Measurements from ENCODE around the gene LARGE1. TPM values are rescaled to one million over a fixed set of nuclear protein-coding genes. Genes with fewer than 3 reads are reported as not detected.

LARGE1 gene
- total and polyA plus RNA-seq, 2 experiments from 2014 or later = 1.5 to 12.8 TPM

GRCh38 chr22:33837826-33838225 lies 82.5 kb downstream of the LARGE1 start:
- no peak overlapping the region for H2AFZ ChIP-seq
- no peaks in the 10 kb centered on the region for H3K27me3 ChIP-seq (replicated peaks; ENCODE audit: insufficient read depth)
- in situ Hi-C loops (cut with MboI) = no loop called here
- H3K36me3 ChIP-seq (ENCODE audit: low read depth) = no peaks in the 10 kb centered on the region
- no peak overlapping the region for H3K27ac ChIP-seq
- no peaks in the 10 kb centered on the region for H3K9me3 ChIP-seq (ENCODE audit: low read depth)
- peaks cover 12% of the 10 kb centered on the region for H3F3A ChIP-seq (ENCODE audit: insufficient read depth)
- H3K4me3 ChIP-seq = no peak overlapping the region
- H3K9ac ChIP-seq = no peak overlapping the region
- DNase-seq = no peak
- TF ChIP-seq EZH2phosphoT487 (IDR thresholded peaks at IDR 0.05; ENCODE audit: insufficient read depth, low read depth) (no peak), EZH2 (IDR thresholded peaks at IDR 0.05; ENCODE audit: insufficient read depth, poor library complexity, severe bottlenecking) (no peak)
- 85 to 86% methylated on average over 4 of the region's 4 CpGs for WGBS, 2 experiments (ENCODE audit: low coverage in 1 of 2, low lambda C conversion rate in 2 of 2, missing lambda C conversion rate in 2 of 2)
- no peak overlapping the region for H3K4me2 ChIP-seq (ENCODE audit: unreplicated experiment)
- H4K20me1 ChIP-seq (ENCODE audit: insufficient read depth) = no peaks in the 10 kb centered on the region
- H3K4me1 ChIP-seq (ENCODE audit: insufficient read depth) = peaks cover 17% of the 10 kb centered on the region
- peaks cover 40% of the 10 kb centered on the region; the same call in 1 of the 2 replicates for H3K79me2 ChIP-seq (ENCODE audit: insufficient read depth)
- no peaks in the 10 kb centered on the region for H3K9me2 ChIP-seq (ENCODE audit: insufficient read depth)

- H3K27ac ChIP-seq = no peak overlapping the region
- no peak overlapping the region for H2AFZ ChIP-seq
- in situ Hi-C loops (cut with MboI) = no loop called here
- no peaks in the 10 kb centered on the region for H3K36me3 ChIP-seq (ENCODE audit: low read depth)
- H3K4me2 ChIP-seq (ENCODE audit: unreplicated experiment) = no peak overlapping the region
- no peak overlapping the region for H3K4me3 ChIP-seq
- H3K9ac ChIP-seq = no peak overlapping the region
- no peaks in the 10 kb centered on the region; the same call in 1 of the 2 replicates for H3K4me1 ChIP-seq (ENCODE audit: insufficient read depth)
- H3K9me3 ChIP-seq (ENCODE audit: low read depth) = no peaks in the 10 kb centered on the region
- no peaks in the 10 kb centered on the region for H3F3A ChIP-seq (ENCODE audit: insufficient read depth)
- no peak for DNase-seq
- H4K20me1 ChIP-seq (ENCODE audit: insufficient read depth) = no peaks in the 10 kb centered on the region
- WGBS, 2 experiments (ENCODE audit: low coverage in 1 of 2, low lambda C conversion rate in 2 of 2, missing lambda C conversion rate in 2 of 2) = 80 to 86% methylated on average over 5 of the region's 5 CpGs
- H3K79me2 ChIP-seq (ENCODE audit: insufficient read depth) = peaks cover 31% of the 10 kb centered on the region; the same call in 1 of the 2 replicates
- no peaks in the 10 kb centered on the region for H3K9me2 ChIP-seq (ENCODE audit: insufficient read depth)
- no peak for TF ChIP-seq EZH2 (IDR thresholded peaks at IDR 0.05; ENCODE audit: insufficient read depth, poor library complexity, severe bottlenecking)
- TF ChIP-seq EZH2phosphoT487 (IDR thresholded peaks at IDR 0.05; ENCODE audit: insufficient read depth, low read depth) = no peak
- no peaks in the 10 kb centered on the region for H3K27me3 ChIP-seq (replicated peaks; ENCODE audit: insufficient read depth)
These were observed 85.0 kb downstream of the LARGE1 start for GRCh38 chr22:33835265-33835664.

- no peaks in the 10 kb centered on the region for H3F3A ChIP-seq (ENCODE audit: insufficient read depth)
- no peaks in the 10 kb centered on the region for H3K9me3 ChIP-seq (ENCODE audit: low read depth)
- no peaks in the 10 kb centered on the region for H4K20me1 ChIP-seq (ENCODE audit: insufficient read depth)
- H3K4me2 ChIP-seq (ENCODE audit: unreplicated experiment) = no peak overlapping the region
- WGBS, 2 experiments (ENCODE audit: low coverage in 1 of 2, low lambda C conversion rate in 2 of 2, missing lambda C conversion rate in 2 of 2) = 56 to 66% methylated on average over 7 of the region's 7 CpGs
- H3K27ac ChIP-seq = no peak overlapping the region
- in situ Hi-C loops (cut with MboI) = no loop called here
- no peaks in the 10 kb centered on the region for H3K27me3 ChIP-seq (replicated peaks; ENCODE audit: insufficient read depth)
- H3K79me2 ChIP-seq (ENCODE audit: insufficient read depth) = 0 out of 2 replicates have a peak, but pooled peaks cover 15% of the 10 kb centered on the region
- no peak overlapping the region for H3K4me3 ChIP-seq
- no peaks in the 10 kb centered on the region for H3K9me2 ChIP-seq (ENCODE audit: insufficient read depth)
- H3K9ac ChIP-seq = no peak overlapping the region
- peak; percentile 11 for DNase-seq
- TF ChIP-seq EZH2phosphoT487 (IDR thresholded peaks at IDR 0.05; ENCODE audit: insufficient read depth, low read depth) (no peak), EZH2 (IDR thresholded peaks at IDR 0.05; ENCODE audit: insufficient read depth, poor library complexity, severe bottlenecking) (no peak)
- H2AFZ ChIP-seq = no peak overlapping the region
- H3K36me3 ChIP-seq (ENCODE audit: low read depth) = no peaks in the 10 kb centered on the region
- no peaks in the 10 kb centered on the region for H3K4me1 ChIP-seq (ENCODE audit: insufficient read depth)
These were observed 87.6 kb downstream of the LARGE1 start for GRCh38 chr22:33832558-33833151.

- Histone ChIP-seq H3K9me3 (ENCODE audit: low read depth) (no peaks in the 10 kb centered on the region), H3K9ac (no peak overlapping the region), H3K27ac (no peak overlapping the region), H3K27me3 (replicated peaks; ENCODE audit: insufficient read depth) (no peaks in the 10 kb centered on the region), H4K20me1 (ENCODE audit: insufficient read depth) (no peaks in the 10 kb centered on the region), H3K4me1 (ENCODE audit: insufficient read depth) (no peaks in the 10 kb centered on the region), H3K36me3 (ENCODE audit: low read depth) (no peaks in the 10 kb centered on the region), H3K9me2 (ENCODE audit: insufficient read depth) (no peaks in the 10 kb centered on the region), H3K4me3 (no peak overlapping the region), H2AFZ (no peak overlapping the region), H3F3A (ENCODE audit: insufficient read depth) (no peaks in the 10 kb centered on the region), H3K79me2 (ENCODE audit: insufficient read depth) (0 out of 2 replicates have a peak, but pooled peaks cover 15% of the 10 kb centered on the region), H3K4me2 (ENCODE audit: unreplicated experiment) (no peak overlapping the region)
- DNase-seq = no peak
- TF ChIP-seq EZH2phosphoT487 (IDR thresholded peaks at IDR 0.05; ENCODE audit: insufficient read depth, low read depth) (no peak), EZH2 (IDR thresholded peaks at IDR 0.05; ENCODE audit: insufficient read depth, poor library complexity, severe bottlenecking) (no peak)
- in situ Hi-C loops (cut with MboI) = no loop called here
- 58 to 61% methylated on average over 5 of the region's 5 CpGs for WGBS, 2 experiments (ENCODE audit: low coverage in 1 of 2, low lambda C conversion rate in 2 of 2, missing lambda C conversion rate in 2 of 2)
These were observed 88.6 kb downstream of the LARGE1 start for GRCh38 chr22:33831651-33832050.

All from GM23248 (cell line).